MM.1S (cell line): ENCODE measurements around the gene ATXN1.

Experiments
- EZH2phosphoT487 ChIP-seq: fragments of 300-600 bp; sonication (generic); IDR thresholded peaks from 2 replicates; pipeline ENCODE4 v1.6.1; 2018; ENCODE audit warnings: antibody characterized with exemption, low read length
- TF ChIP-seq, protein P1 (sequence below): fragments of 300-600 bp; sonication (generic); IDR thresholded peaks from 2 replicates; pipeline ENCODE4 v1.5.1; 2016; ENCODE audit warnings: antibody characterized with exemption, low read length, mixed read lengths

DNA sequence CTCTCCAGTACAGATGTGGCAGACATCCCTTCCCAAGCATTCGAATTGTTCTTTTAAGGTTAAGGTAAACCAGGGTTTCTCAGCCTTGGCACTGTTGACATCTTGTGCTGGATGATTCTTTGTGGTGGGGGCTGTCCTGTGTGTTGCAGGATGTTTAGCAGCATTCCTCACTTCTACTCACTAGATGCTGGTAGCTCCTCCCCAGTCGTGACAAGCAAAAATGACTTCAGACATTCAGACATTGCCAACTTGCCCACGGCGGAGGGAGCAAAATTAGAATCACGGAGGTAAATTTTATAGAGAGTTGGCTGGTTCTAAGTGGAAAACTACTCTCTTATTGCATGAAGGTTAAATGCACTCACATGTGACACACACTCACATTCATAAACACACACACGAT, 334.1 kb downstream of the ATXN1 start:
- TF ChIP-seq, protein P1, sequence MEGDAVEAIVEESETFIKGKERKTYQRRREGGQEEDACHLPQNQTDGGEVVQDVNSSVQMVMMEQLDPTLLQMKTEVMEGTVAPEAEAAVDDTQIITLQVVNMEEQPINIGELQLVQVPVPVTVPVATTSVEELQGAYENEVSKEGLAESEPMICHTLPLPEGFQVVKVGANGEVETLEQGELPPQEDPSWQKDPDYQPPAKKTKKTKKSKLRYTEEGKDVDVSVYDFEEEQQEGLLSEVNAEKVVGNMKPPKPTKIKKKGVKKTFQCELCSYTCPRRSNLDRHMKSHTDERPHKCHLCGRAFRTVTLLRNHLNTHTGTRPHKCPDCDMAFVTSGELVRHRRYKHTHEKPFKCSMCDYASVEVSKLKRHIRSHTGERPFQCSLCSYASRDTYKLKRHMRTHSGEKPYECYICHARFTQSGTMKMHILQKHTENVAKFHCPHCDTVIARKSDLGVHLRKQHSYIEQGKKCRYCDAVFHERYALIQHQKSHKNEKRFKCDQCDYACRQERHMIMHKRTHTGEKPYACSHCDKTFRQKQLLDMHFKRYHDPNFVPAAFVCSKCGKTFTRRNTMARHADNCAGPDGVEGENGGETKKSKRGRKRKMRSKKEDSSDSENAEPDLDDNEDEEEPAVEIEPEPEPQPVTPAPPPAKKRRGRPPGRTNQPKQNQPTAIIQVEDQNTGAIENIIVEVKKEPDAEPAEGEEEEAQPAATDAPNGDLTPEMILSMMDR, result no peak
- TF ChIP-seq EZH2phosphoT487, result no peak
